ENCODE data around the gene GTPBP1.

GTPBP1 gene

DNA sequence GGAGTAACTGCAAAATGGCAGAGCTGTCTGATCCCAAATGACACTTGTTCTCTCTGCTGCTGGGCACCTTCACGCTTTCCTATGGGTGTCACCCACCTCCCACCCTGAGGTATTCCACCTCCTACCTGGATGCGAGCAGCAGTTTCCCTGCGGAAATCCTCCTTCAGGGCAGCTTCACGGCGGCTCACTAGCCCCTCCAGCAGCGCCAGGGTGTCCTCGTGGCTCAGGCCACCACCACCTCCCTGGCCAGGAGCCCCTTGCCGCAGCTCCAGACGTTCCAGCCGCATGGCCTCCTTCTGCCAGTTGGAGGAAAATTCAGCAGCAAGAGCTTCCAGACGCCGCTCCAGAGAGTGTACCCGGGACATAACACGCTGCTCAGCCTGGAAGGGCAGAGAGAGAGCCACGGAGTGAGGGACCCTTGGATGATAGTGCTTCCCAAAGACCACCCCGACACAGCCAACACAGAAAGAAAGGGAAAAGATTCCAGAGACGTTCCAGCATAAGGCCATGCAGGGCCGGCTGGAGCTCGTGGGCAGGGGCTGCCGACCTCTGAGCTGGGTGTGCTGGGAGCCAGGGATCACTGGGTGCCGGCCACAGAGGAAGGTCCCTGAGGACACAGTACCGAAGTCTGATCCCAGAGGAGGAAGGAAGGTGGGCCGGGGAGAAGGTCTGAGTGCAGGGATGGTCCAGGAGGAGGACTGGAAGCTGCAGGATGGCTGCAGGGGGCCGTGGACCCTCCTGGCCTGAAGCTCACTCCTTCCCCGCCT is 36.6 kb downstream of the GTPBP1 start:
- DNase-seq = no peak

DNA sequence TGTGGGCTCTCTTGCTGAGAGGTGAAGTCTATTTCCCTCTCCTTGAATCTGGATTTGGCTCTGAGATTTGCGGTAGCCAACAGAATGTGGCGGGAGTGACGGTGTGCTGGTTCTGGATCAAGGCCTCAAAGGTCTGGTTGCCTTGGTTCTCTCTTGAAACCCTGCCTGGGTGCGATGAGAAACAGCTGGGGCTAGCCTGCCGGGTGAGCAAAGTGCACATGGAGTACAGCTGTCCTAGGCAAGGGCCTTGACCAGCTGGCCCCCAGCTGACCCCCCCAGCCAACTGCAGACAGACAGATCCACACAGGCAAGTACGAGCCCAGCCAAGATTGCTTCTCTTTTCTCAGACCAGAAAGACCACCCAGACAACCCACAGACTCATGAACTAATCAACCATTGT is 39.2 kb downstream of the GTPBP1 start:
- no peak for DNase-seq

DNA sequence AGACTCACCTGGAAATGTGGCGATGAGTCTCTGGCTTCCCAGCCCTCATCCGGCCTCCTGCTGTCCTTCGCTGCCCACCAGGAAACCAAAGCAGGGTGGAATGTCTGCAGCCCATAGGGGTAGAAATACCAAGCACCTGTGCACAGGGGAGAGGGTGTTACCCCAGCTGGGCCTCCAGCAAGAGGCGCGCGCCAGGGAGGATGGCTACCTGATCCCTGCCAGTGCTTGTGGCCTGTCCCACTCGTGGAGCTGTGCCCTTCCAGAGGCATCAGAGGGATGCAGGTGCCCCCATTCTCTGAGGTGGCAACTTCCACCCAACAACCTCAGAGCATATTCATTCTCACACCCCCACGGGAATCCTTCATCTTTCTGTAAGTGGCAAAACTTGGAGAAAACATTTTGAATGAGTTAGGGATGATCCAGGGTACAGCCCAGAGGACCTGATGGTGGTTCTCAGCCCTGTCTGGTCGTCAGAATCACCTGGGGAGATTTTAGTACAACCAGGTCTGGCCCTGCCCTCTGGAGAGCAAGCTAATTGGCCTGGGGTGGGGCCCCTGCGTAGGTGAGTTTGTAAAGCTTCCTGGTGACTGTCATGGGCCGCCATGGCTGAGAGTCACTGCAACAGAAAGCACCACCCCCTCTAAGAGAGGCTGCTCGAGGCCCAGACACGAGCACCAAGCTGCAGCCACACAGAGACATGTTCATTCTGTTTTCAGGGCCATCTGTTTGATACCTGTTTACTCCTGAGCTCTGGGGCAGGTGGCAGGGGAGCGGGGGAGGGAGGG is 40.1 kb downstream of the GTPBP1 start:
- DNase-seq = no peak

DNA sequence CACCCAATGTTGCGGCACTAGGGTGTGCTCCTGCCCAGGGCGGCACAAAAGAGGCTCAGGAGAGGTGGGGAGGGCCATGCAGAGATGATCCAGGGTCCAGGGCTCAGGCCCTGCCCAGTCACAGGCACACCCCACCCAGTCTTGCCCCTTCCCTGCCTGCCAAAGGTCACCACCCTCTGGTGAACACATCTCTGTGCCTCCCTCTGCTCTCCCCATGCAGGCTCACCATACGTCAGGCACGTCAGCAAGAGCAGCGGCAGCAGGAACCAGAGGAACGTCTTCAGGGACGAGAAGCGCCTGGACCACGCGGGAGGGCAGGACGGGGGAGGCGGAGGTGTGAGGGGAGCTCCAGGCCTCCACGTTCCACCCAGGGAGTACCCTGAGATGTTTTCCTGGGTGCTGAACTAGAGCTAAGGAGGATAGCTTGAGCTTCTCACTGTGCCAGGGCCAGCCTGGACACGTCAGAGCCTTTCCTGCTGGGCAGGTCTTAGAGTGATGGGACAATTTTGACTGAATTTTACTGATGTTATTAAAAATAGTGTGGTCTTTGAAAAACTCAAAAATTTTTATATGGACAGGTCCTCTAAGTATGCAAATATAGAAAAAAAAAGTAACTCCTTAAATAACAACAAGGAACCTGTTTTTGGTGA is 42.9 kb downstream of the GTPBP1 start:
- no peak for DNase-seq

DNA sequence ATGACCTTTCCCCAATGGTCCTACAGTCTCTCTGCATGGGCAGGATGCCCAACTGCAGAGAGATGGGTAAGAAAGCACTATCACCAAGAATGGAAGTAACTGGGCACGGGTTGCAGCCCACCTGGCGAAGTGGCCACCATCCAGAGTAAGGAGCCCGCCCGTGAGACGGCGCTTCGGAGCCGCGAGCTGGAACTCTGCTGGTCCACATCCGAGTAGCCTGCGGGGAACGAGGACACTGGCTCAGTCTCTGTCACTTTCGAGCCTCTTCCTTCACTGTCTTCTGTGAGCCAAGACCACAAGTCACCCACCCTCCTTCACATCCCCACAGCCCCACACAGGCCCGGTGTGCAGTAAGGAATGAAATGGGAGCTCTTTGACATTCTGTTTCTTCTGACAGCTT is 44.4 kb downstream of the GTPBP1 start:
- no peak for DNase-seq

DNA sequence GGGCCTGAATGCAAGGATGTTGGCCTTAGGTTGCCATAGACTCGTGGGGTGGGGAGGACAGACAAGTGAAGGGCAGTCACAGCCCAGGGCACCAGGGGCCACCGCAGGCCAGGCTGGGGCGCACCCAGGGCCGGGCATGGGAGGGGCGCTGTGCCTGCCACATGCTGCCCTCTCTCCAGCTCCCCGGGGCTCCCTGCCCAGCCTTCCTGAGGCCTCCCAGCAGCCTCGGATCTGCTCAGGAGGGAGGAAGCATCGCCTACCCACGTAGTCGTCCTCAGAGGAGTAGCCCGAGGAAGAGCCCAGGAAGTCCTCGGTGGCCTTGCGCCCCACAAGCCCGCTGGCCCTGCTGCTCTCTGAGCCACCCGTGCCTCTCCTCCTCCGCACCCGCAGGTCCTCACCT is 44.9 kb downstream of the GTPBP1 start:
- no peak for DNase-seq

DNA sequence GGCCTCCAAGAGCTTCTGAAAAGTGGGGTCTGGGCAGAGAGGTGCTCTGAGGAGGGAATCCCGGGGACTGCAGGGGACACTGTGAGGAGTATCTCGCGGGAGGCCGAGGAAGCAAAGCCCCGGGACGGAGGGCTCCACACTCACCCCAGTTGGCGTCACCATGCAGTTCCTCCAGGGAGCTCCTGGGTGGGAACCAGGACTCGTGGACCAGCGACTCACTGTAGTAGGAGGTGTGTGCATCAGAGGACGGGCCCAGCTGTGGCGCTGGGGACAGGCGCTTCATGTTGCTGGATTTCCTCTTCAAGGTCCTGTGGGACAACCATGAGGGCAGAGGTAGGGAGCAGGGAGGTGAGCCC is 45.3 kb downstream of the GTPBP1 start:
- DNase-seq = no peak

DNA sequence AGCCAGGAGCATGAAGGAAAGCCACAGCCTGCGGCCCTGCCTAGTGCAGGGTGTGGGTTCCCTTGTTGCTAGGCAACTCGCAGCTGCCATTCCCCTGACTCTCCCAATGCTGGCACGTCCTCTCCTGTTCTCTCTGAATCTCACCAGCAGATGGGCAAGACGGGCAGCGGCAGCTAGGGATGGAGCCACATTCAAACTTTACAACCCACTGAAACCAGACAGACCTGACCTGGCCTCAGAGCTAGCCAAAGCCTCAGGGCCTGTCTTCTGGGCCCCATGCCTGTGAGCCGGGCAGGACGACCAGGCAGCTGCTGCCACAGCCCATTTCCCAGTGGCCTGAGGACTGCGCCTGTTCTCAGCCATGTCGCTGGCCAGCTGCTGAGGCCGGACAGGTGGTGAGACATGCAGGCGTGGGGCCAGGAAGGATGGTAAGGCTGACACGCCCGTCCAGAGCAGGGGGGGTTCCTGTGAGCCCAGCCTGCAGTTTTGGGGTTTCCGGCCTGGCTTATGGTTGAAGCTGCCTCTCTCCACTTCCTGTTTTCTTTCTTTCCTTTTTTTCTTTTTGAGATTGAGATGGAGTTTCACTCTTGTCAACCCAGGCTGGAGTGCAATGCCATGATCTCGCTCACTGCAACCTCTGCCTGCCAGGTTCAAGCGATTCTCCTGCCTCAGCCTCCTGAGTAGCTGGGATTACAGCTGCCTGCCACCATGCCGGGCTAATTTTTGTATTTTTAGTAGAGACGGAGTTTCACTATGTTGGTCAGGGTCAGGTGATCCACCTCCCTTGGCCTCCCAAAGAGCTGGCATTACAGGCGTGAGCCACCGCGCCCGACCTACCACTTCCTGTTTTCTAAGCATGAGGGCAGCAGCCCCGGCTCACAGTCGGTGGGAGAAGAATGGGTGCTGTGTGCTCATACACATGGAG is 45.9 kb downstream of the GTPBP1 start:
- DNase-seq = no peak

DNA sequence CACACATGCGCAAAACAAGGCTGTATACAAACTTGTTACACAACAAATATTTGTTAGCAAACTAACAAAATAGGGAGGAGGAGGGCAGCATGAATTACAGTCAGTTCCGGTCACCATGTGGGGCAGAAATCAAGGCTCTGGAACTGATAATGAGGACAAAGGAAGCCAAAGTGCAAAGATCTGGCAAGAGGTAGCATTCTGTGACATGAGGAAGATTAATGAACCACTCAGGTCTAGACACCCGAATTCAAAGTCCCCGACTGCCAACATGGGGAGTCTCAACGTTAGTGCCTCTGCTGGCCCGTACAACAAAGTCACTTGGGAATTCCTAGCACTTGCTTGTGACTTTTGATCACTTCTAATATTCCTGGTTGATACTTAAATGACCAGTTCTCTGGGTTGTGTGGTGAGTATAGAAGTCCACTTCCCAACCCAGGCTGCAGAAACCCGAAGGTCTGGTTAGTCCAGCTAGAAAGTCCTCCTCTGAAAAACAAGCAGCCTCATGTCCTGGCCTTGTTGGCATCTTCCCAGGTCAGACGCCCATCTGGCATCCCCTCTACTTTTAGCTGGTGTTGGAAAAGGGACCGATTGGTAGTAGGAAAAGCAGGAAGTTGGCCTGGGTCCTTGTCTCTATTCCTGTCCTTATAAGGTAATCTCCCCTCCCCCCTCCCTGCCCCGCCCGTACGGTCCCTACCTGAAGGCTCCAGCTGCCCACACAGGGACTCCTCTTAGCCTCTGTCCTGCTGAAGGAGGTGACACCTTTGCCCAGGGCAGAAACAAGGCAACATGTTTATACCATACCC is 48.4 kb downstream of the GTPBP1 start:
- DNase-seq = no peak

DNA sequence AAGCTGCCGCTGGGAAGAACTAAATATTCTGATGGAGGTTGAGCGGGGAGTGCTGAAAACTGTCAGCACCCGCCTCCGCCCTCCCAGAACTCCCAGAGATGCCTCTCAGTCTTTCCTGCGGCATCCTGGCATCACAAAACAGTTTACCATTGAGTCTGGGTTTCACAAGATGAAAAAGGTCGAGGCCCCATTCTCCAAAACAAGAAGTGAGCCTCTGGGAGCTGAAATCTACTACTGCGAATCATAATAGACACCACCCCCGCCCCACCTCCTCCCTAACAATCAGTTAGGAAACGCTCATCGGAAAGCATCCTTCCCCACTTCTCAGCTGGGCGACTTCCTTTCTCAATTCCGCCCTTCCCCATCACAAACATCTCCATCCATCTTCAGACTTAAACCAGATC is 49.0 kb downstream of the GTPBP1 start:
- no peak for DNase-seq

DNA sequence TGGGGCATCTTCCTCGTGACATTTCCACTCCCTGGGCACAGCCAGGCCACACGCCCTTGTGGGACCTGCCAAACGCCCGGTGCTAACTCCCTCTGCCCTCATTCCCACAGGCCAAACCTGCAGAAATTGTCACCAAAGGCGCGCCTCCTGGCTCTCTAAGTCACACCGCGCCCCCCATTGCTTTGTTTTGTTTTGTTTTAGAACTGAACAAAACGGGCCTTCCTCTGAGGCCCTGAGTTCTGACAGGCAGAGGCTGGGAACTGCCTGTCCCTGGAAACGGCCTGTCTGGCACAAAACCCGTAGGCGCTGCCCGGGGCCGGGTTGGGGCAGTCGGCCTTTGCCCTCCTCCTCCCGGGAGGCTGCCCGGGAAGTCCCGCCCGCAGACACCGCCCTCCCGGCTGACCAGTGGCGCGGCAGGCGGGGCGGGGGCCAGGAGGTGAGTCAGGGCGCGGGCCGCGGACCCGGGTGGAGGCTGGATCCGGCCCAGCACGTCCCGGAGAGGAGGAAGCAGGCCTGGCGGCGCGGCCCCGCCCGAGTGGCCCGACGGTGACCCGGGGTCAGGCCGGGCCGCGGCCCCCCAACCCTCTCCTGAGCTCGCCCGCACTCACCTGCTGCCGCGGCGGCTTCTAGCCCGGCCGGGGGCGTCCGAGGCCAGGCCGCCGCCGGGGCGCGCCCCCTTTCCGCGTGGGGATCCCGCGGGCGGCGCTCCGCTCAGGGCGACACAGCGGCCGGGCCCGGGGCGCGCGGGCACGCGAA is 49.6 kb downstream of the GTPBP1 start:
- DNase-seq = no peak

DNA sequence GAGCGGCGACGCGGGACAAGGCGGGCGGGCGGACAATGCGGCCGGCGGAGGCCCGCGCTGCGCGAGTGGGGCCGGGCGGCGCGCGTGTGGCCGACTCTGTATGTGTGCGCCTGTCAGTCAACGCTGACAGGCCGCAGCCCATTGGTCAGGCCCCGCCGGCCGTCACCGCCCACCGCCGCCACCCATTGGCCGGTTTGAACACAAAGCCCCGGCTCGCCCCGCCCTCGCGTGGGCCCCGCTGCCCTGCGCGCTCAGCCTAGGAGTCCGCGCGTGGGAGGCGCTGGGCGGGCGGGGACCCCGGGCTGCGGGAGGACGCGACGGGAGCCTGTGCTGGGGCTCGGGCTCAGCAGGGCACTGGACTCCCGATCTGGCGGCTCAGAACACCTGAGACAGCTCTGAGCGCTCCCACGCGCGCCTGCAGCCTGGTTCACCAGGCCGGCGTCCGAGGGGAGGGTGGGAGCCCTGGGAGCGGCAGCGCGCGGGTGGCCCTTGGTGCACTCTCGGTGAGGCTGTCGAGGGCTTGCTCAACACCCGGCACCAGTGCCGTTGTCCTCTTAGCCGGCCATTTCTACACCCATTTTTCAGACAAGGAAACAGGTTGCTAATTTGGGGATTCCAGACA is 50.3 kb downstream of the GTPBP1 start, which contains the start of gene SUN2:
Gene SUN2 (minus strand): TSS at position 88 of the 622 bp plus-strand sequence. CDS start 3,370 bp downstream, outside the sequence.
- no peak for DNase-seq

DNA sequence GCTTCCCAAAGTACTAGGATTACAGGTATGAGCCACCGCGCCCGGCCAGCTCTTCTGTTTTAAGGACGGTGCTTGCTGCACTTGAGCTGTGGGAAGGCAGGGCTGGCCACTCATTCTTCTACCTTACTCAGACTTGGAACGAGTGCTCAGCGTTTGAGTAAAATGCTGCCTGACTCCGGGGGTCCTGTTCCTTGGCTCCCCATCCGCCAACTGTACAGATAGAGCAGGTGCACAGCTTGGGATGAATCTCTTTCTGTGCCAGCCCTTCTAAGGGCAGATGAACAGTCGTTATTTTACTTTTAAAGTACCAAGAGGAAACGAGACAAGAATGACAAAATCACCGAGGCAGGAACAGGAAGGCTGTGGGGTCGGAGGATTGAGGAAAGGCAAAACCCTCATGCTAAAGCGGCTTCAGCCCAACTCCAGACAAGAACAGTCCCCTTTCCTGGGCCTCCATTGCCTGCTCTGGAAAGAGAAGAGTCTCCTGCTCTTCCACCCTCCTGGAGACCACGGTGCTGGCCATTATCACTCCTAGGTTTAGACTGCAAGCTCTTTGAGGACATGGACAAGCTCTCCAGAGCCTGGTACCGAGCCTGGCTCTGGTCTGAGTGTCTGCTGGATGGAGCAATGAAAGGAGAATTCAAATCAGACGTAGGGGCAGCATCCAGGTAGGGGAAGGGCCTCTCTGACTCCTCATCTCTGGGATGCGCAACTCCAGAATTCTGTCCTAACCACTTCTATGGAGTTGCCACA is 51.1 kb downstream of the GTPBP1 start:
- DNase-seq = no peak

DNA sequence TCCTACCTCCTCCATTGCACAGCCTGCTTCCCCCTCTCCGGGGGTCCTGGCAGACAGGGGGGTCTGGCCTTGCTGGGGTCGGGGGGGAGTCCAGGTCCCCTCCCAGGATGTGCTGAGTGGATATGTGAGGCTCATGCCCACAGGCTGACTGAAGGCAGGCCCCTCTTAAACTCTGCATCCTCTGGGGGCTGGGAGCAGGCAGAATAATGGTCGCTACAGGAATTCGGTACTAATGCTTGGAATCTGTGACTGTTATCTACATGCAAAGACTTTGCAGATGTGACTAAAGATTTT is 51.7 kb downstream of the GTPBP1 start:
- no peak for DNase-seq

DNA sequence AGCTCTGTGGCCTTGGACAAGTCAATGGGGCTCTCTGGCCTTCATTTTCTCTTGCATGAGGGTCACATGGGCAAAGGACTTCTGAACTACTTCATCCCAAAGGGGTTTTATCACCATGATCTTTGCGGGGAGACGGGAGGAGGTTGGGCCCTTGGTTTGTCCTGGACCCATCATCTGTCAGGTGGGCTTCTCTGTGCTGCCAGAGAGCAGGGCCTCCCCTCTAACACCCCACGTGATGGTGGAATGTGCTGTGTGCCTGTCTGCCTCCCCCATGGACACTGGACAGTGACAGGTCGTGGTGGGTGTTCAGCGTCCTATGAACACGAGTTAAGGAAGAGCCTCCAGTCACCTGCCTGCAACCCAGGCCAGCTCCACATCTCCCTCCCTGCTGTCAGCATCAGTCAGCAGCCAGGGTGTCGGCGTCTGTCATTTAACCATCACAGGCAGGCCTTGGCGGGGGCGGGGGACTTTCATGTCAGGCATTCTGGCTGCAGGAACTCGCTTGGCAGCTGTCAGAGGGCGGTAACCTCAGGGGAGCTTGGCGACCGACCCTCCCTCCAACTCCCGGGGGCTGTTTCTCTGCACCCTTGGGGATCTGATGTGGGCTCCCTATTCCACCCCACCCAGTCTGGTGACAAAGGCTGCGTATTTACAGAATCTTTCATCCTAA is 52.7 kb downstream of the GTPBP1 start:
- no peak for DNase-seq

DNA sequence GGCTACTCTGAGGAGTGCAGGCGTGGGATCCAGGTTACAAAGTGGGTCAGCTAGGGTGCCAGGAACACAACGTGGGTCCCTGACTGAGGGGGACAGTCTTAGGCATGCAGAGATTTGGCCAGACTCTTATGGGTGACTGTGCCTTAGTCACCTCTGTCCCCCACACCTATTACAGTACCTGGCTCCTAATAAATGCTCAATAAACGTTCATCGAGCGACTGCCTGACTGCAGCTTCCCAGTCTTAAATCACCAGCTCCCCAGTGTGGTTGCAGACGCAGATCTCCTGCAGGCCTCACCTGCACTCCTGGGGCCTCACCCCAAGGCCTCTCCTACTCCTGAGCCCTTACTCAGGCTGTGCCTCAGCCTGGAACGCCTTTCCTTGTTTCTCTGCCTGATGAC is 53.3 kb downstream of the GTPBP1 start:
- DNase-seq = no peak

DNA sequence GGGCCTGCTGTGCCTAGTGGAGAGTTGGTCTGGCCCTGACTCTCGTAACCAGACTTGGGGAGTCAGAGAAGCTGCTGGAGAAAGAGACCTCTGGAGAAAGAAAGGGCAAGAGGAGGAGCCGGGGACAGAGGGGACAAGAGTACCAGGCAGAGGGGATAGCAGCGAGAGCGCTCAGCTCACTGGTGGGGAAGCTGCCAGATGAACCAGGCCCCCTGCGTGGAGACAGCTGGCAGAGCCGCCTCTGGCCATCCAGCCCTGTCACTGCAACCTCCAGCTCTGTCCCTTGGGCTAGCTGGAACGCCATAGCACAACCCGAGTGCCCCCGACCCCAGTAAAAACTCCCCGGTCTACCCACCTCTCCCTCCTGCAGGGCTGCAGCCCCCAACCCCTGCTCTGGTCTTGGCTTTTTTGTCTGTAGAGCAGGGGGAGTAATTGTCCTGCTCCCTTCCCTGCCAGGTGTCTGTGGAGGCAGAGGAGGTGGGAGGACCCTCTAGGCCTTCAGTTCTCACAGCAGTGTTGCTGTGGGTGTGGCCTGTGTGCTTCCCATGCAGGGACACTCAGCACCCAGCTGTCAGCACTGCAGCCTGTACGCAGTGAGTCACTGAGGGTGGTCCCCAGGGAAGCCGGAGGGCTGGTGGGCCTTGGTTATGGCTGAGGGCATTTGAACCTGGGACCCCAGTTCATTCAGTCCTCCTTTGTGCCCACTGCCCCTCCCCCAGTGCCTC is 54.9 kb downstream of the GTPBP1 start:
- no peak for DNase-seq

DNA sequence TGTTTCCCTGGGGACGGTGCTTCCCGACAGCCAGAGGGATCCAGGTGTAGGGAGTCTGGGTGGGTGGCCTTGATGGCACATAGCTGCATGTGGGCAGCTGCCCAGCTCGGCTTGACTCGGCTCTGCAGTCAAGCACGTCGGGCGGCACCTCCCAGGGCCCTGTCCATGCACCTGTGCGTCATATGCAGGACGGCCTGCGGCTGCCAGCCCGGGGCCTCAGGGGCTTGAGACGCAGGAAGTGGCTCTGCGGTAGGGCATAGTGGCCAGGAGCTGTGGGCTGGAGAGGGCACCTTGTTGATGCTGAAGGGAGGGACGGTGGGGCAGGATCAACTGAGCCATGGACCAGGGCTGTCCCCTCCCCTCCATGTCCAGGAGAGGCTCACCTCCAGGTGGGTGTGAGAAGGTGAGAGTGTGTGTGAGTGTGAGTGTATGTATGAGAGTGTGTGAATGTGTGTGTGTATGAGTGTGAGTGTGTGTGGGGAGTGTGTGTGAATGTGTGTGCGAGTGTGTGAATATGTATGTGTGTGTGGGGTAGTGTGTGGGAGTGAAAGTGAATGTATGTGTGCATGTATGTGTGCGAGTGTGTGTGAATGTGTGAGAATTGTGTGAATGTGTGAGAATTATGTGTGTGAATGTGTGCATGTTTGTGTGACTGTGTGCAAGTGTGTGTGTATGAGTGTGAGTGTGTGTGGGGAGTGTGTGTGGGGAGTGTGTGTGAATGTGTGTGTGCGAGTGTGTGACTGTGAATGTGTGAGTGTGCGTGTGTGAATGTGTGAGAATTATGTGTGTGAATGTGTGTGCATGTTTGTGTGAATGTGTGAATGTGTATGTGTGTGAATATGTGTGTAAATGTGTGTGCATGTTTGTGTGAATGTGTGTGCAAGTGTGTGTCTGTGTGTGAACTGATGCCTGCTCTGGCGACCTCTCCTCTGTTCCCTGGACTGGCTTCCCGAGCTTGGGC is 55.7 kb downstream of the GTPBP1 start:
- DNase-seq = no peak
